AG09319 (cell line): ENCODE data around the gene CACNG5.

ENCODE experiments used
- DNase-seq: peaks from one replicate; pipeline ENCODE4 v3.0.0-alpha.2; 2010; ENCODE audit warnings: low read depth; ENCODE audit errors: extremely low read depth
- TF ChIP-seq, protein P1 (sequence below): IDR thresholded peaks from 2 replicates; pipeline ENCODE4 v1.5.1; 2011; ENCODE audit warnings: low read depth, mild to moderate bottlenecking, inconsistent platforms, low read length, moderate library complexity

The CACNG5 gene

GRCh38 chr17:66833201-66833600, 1.7 kb upstream of the CACNG5 start:
- TF ChIP-seq, protein P1, sequence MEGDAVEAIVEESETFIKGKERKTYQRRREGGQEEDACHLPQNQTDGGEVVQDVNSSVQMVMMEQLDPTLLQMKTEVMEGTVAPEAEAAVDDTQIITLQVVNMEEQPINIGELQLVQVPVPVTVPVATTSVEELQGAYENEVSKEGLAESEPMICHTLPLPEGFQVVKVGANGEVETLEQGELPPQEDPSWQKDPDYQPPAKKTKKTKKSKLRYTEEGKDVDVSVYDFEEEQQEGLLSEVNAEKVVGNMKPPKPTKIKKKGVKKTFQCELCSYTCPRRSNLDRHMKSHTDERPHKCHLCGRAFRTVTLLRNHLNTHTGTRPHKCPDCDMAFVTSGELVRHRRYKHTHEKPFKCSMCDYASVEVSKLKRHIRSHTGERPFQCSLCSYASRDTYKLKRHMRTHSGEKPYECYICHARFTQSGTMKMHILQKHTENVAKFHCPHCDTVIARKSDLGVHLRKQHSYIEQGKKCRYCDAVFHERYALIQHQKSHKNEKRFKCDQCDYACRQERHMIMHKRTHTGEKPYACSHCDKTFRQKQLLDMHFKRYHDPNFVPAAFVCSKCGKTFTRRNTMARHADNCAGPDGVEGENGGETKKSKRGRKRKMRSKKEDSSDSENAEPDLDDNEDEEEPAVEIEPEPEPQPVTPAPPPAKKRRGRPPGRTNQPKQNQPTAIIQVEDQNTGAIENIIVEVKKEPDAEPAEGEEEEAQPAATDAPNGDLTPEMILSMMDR: no peak
- no peak for DNase-seq

GRCh38 chr17:66834426-66834918, 445 bp upstream of the CACNG5 start:
- DNase-seq: no peak

DNA sequence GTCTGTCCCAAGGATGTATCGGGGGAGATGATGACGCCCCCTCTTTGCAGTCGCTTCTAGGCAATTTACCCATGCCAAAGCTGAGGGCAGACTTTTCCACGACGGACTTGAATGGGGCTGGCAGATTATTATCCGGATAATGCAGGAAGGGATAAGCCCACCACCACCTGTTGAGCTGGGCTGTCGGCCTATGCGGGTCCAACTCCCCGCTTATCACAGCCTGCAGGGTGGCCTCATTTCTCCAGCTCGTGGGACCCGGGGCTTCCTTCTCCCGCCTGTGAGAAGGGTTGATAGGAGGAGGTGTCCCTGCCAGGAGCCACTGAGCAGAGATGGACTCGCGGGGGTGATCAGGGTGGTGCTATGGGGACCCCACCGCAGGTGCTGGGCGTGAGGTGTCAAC, 559 bp downstream of the CACNG5 start:
- TF ChIP-seq, protein P1: no peak
- DNase-seq: no peak

More at GRCh38 chr17:66834426-66834918, 445 bp upstream of the CACNG5 start:
- TF ChIP-seq, protein P1: no peak

DNA sequence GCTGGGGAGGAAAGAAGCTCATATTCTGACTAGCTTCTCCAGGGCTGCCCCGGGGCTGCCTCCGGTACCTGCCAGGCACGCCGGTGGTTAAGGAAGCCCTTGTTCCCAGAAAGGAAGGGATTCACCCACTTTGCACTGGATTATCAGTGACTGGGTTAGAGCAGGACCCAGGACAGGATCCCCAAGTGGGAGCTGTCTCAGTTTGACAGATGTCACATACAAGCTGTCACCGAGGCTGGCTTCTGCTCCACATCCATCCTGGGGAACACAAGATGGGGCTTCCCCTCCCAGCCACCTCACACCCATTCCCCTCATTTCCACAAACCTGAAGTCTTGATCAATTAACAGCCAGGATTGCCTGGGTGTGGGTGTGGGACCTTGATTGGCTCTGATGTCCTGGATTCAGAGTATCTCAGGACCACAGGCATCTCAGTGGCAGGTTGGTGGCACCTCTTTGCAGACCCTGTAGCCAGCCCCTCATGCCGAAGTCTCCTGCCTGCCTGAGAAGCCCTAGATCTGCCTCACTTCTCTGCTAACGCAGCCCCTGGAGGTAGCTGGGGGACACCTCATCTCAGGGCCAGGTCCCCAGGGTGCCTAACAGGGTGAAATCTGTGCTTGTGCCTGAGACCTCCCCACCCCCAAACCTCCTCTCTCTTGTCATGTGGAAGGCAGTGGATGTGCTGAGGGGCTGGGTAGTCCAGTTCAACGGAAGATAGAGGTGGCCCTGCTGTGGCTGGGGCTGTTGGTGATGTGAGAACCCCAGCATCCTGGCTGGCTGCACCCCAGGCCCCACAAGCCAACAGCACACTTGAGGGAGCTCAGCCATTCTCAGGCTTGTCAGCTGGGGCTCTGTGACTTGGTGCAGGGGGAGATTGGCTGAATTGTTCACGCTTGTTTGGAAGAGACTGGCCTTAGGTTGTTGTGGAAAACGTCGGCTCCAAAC, 1.4 kb downstream of the CACNG5 start:
- TF ChIP-seq, protein P1: no peak
- no peak for DNase-seq

DNA sequence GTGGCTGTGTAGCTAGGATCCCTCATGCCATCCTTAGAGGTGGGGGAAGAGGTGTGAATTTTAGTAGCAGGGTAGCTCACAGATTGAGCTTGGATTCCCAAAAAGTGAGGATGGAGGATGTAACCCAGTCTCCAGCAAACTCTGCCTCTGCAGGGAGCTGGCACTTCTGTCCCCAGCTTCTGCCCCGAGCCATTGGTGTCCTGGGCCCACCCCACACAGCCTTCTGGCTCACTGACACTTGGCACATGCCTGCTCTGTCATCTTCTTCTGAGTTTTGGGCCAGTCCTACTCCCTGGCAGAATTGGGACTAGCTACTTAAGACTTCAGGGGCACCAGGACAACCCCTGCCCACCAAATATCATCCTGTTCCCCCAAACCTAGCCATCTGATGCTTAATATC, 2.3 kb downstream of the CACNG5 start:
- no peak for DNase-seq
- TF ChIP-seq, protein P1: no peak

DNA sequence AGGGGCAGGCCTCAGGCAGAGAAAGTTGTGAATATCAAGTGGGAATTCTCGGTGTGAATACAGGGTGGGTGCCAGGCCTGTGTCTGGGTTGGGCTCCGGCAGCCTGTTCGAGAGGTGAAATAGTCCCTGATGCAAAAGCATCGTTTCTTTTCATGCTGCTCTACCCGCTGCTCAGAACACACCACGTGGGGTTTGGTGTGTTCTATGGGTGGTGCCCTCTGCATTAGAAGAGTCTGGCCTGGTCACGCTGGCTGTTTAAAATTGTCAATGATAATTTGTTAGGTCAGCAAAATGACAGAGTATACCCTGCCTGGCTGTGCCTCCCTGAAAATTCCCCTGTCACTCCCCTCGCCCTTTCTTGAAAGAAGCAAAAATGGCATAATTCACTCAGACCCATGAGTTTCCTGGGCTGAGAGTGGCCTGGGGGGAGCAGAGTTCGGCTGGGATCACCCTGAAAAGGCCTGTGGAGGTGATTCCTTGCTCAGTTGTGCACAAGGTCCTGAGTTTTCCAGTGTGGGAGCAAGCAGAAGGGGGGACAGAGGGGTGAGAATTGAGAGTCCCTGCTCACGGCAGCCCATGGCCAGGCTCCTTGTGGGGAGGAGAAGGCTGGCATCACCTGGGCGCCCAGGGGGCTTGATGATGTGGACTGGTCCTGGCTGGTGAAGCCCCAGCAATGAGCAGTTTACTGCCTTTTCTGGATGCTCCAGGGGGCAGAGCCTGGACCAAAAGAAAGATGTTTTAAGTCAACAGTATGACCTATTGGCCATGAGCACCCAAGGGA, 3.2 kb downstream of the CACNG5 start:
- DNase-seq: no peak
- TF ChIP-seq, protein P1: no peak
